HepG2 (cell line): ENCODE results near the gene TUBB. TPM values are rescaled to one million over a fixed set of nuclear protein-coding genes. Genes with fewer than 3 reads are reported as not detected.

Experiments
- ATAC-seq: fragments of 200-7000 bp; cut with Tn5 transposase; 3 replicates; pipeline ENCODE4 v1.9.1; 2020; ENCODE audit warnings: mild to moderate bottlenecking, moderate library complexity
- BruUV-seq: library from RNA; stranded (reverse); fragments of 400-500 nt; replicated peaks from 2 replicates; lab custom pipeline; 2021; lab: Mats Ljungman, UMichigan
- CTCF ChIA-PET: fragments of 300-600 bp; formaldehyde crosslinking; extraction: SDS; loops from one replicate; lab custom pipeline; 2021; ENCODE audit warnings: low total read pairs, inconsistent platforms, low intra/inter-chr PET ratio; lab: Yijun Ruan, JAX
- POLR2A ChIA-PET: fragments of 350-600 bp; sonication (Branson Sonifier 250); formaldehyde crosslinking; loops from one replicate; lab custom pipeline; 2020; ENCODE audit warnings: antibody characterized with exemption, inconsistent platforms; lab: Yijun Ruan, JAX
- DNase-seq: peaks from one replicate; pipeline ENCODE4 v3.0.0-alpha.2; 2015; ENCODE audit warnings: low spot score
- FAIRE-seq: peaks from 3 replicates; lab custom pipeline; 2011; peaks lifted over from hg19 to GRCh38; lab: Jason Lieb, UNC
- H2AFZ ChIP-seq: one replicate; pipeline ENCODE4 v1.6.1; 2011; ENCODE audit warnings: low read length, inconsistent platforms
- H3K27ac ChIP-seq: fragments of 300-600 bp; 3 replicates; pipeline ENCODE4 v1.8.0; 2011; ENCODE audit warnings: mixed run types, mild to moderate bottlenecking, mixed read lengths, low read length, inconsistent platforms; ENCODE audit not compliant: insufficient read depth; ENCODE audit errors: extremely low read length
- H3K27me3 ChIP-seq, 2 experiments: fragments of 200-600 bp in 1 of 2; 2 replicates in 1 of 2; 3 replicates in 1 of 2; pipeline versions ENCODE4 v1.6.0 to v1.8.0; 2011; ENCODE audit warnings: low read length in 2 of 2, mild to moderate bottlenecking in 2 of 2, moderate library complexity in 2 of 2, inconsistent platforms in 1 of 2; ENCODE audit not compliant: insufficient read depth in 2 of 2, control insufficient read depth in 1 of 2
- H3K36me3 ChIP-seq, 2 experiments: fragments of 200-600 bp in 1 of 2; replicated peaks in 1 of 2; 2 replicates in 1 of 2; 3 replicates in 1 of 2; pipeline versions ENCODE4 v1.5.1 to v1.8.0; 2011; ENCODE audit warnings: low read length in 2 of 2, inconsistent platforms in 1 of 2; ENCODE audit not compliant: insufficient read depth in 2 of 2, control insufficient read depth in 1 of 2
- H3K4me1 ChIP-seq: 2 replicates; pipeline ENCODE4 v1.5.1; 2012; ENCODE audit warnings: low read length, inconsistent platforms; ENCODE audit not compliant: insufficient read depth
- H3K4me2 ChIP-seq: 2 replicates; pipeline ENCODE4 v1.6.0; 2011; ENCODE audit warnings: low read depth, low read length, inconsistent platforms
- H3K4me3 ChIP-seq, 3 experiments: fragments of 200-600 bp in 1 of 3; sonication (generic), shearing (Covaris generic) in 1 of 3; replicated peaks in 1 of 3; 2 replicates each; pipeline ENCODE4 v1.5.1; 2011 to 2016; ENCODE audit warnings: low read length in 3 of 3, inconsistent platforms in 2 of 3, low read depth in 2 of 3, mild to moderate bottlenecking in 2 of 3, control low read depth in 1 of 3, mixed read lengths in 1 of 3; ENCODE audit not compliant: insufficient read depth in 1 of 3
- H3K79me2 ChIP-seq: one replicate; pipeline ENCODE4 v1.6.1; 2011; ENCODE audit warnings: low read length, inconsistent platforms; ENCODE audit not compliant: insufficient read depth
- H3K9ac ChIP-seq: 2 replicates; pipeline ENCODE4 v1.6.0; 2011; ENCODE audit warnings: mild to moderate bottlenecking, low read depth, low read length, inconsistent platforms; ENCODE audit not compliant: insufficient read depth
- H3K9me3 ChIP-seq: 2 replicates; pipeline ENCODE4 v1.5.1; 2012; ENCODE audit warnings: mild to moderate bottlenecking, low read length
- H4K20me1 ChIP-seq: 2 replicates; pipeline ENCODE4 v1.6.0; 2011; ENCODE audit warnings: inconsistent platforms, mild to moderate bottlenecking, low read length, moderate library complexity; ENCODE audit not compliant: insufficient read depth
- AHR ChIP-seq: IDR thresholded peaks from 2 replicates; pipeline ENCODE4 v1.6.1; 2018; ENCODE audit warnings: missing genetic modification reagents, missing compliant biosample characterization
- ASH2L ChIP-seq: fragments of 300-600, 200-600 bp; sonication (generic); IDR thresholded peaks from 2 replicates; pipeline ENCODE4 v1.7.0; 2017; ENCODE audit warnings: low read depth, mild to moderate bottlenecking, moderate library complexity, mixed read lengths, low read length; ENCODE audit not compliant: insufficient read length
- FOSL2 ChIP-seq: sonication (generic); formaldehyde crosslinking; IDR thresholded peaks from 2 replicates; pipeline ENCODE4 v1.4.0; 2020; ENCODE audit warnings: missing genetic modification reagents
- MIXL1 ChIP-seq: IDR thresholded peaks from 2 replicates; pipeline ENCODE4 v1.6.1; 2016
- MZF1 ChIP-seq: sonication (generic); formaldehyde crosslinking; IDR thresholded peaks from 2 replicates; pipeline ENCODE4 v1.8.1; 2023; ENCODE audit warnings: mild to moderate bottlenecking, missing genetic modification reagents, borderline replicate concordance
- RARA ChIP-seq: IDR thresholded peaks from 2 replicates; pipeline ENCODE4 v1.6.1; 2016; ENCODE audit warnings: missing genetic modification reagents, missing compliant biosample characterization
- SOX5 ChIP-seq: IDR thresholded peaks from 2 replicates; pipeline ENCODE4 v1.6.1; 2016; ENCODE audit warnings: borderline replicate concordance
- ZBTB21 ChIP-seq: sonication (generic); formaldehyde crosslinking; IDR thresholded peaks from 2 replicates; pipeline ENCODE4 v1.4.0; 2020; ENCODE audit warnings: missing genetic modification reagents
- ZC3H4 ChIP-seq: sonication (generic); formaldehyde crosslinking; IDR thresholded peaks from 2 replicates; pipeline ENCODE4 v1.4.0; 2020; ENCODE audit warnings: missing genetic modification reagents, borderline replicate concordance
- ZFY ChIP-seq: sonication (generic); formaldehyde crosslinking; IDR thresholded peaks from 2 replicates; pipeline ENCODE4 v1.4.0; 2020; ENCODE audit warnings: missing genetic modification reagents
- ZNF230 ChIP-seq: sonication (generic); formaldehyde crosslinking; IDR thresholded peaks from 2 replicates; pipeline ENCODE4 v1.4.0; 2020; ENCODE audit warnings: mild to moderate bottlenecking, missing genetic modification reagents
- ZNF512B ChIP-seq: sonication (generic); formaldehyde crosslinking; IDR thresholded peaks from 2 replicates; pipeline ENCODE4 v1.5.1; 2020; ENCODE audit warnings: missing genetic modification reagents, mild to moderate bottlenecking, borderline replicate concordance
- ZNF567 ChIP-seq: sonication (generic); formaldehyde crosslinking; IDR thresholded peaks from 2 replicates; pipeline ENCODE4 v1.8.1; 2023; ENCODE audit warnings: mild to moderate bottlenecking, missing genetic modification reagents, borderline replicate concordance
- ZNF724P ChIP-seq: sonication (generic); formaldehyde crosslinking; IDR thresholded peaks from 2 replicates; pipeline ENCODE4 v1.8.0; 2022; ENCODE audit warnings: missing genetic modification reagents, borderline replicate concordance
- ZNF879 ChIP-seq: sonication (generic); formaldehyde crosslinking; IDR thresholded peaks from 2 replicates; pipeline ENCODE4 v1.8.1; 2023; ENCODE audit warnings: missing genetic modification reagents
- ZZZ3 ChIP-seq: sonication (generic); formaldehyde crosslinking; IDR thresholded peaks from 2 replicates; pipeline ENCODE4 v1.4.0; 2020; ENCODE audit warnings: missing genetic modification reagents, mild to moderate bottlenecking, borderline replicate concordance
- WGBS: methylation state at CpG from one replicate; pipeline ENCODE4 v1.1.6; 2017; ENCODE audit warnings: low lambda C conversion rate; 5-methylcytosine and 5-hydroxymethylcytosine counted together
- in situ Hi-C: cut with HindIII; loops from 2 replicates; pipeline ENCODE4 v1.10.0; 2017; ENCODE audit warnings: low pct_unique_long_range_greater_than_20kb; ENCODE audit not compliant: extremely low pct_ligation_motif_present
- intact Hi-C: fragments of 100-400 bp; cut with micrococcal nuclease; formaldehyde crosslinking; loops from one replicate; pipeline ENCODE4 v1.10.0; 2022; ENCODE audit not compliant: unreplicated experiment
- polyA plus RNA-seq, 8 experiments: library from polyadenylated mRNA; depleted of rRNA in 3 of 8; stranded (reverse) in 7 of 8; unstranded in 1 of 8; fragments of >200 nt; fragmentation: Illumina TruSeq in 4 of 8; extraction: Trizol in 4 of 8; gene quantifications; 2 replicates each; pipeline versions ENCODE4 v1.2.1 to v1.2.3, GENCODE V29; 2011 to 2016; ENCODE audit warnings: low read depth in 4 of 8, missing spikeins in 1 of 8, mixed read lengths in 1 of 8; ENCODE audit not compliant: insufficient read depth in 1 of 8
- total RNA-seq, 5 experiments: library from RNA; depleted of rRNA; stranded (reverse); fragments of >200 nt; fragmentation: Illumina TruSeq; extraction: Trizol; gene quantifications; 2 replicates each; pipeline ENCODE4 v1.2.3, GENCODE V29; 2016; ENCODE audit warnings: low read depth in 1 of 5
- TF ChIP-seq, protein P1 (sequence below), 2 experiments: sonication (generic) in 1 of 2; formaldehyde crosslinking in 1 of 2; IDR thresholded peaks; 2 replicates each; pipeline versions ENCODE4 v1.4.0 to v1.6.1; 2018 to 2020; ENCODE audit warnings: missing genetic modification reagents in 2 of 2, borderline replicate concordance in 1 of 2, low read depth in 1 of 2, mild to moderate bottlenecking in 1 of 2, missing biosample characterization in 1 of 2

TUBB gene
- total and polyA plus RNA-seq, 2 of the 13 experiments (the other 11 are each of a cell fraction or from before 2014, with no cell fraction given) = 911 to 1,163 TPM

- Histone ChIP-seq H3K9ac (peak overlapping the region; percentile 66), H3K4me1 (peaks cover 81% of the 10 kb centered on the region), H3K27ac (peak overlapping the region; percentile 76), H3K27me3 (no peaks in the 10 kb centered on the region), H3K36me3 (no peaks in the 10 kb centered on the region), H3K79me2 (peaks cover 3% of the 10 kb centered on the region), H3K4me3 (peak overlapping the region; percentile 22 to 62 (median 36); a peak in 5 of 6 replicates), H2AFZ (no peak overlapping the region), H3K4me2 (peak overlapping the region; percentile 92), H4K20me1 (no peaks in the 10 kb centered on the region), H3K9me3 (no peaks in the 10 kb centered on the region)
- in situ Hi-C loops (no loop called here), intact Hi-C loops (no loop called here)
- CTCF ChIA-PET = no interaction called here
- FAIRE-seq (no peak), ATAC-seq (peak; percentile 84), DNase-seq (peak; percentile 65)
- POLR2A ChIA-PET = interaction anchor here (0.6 to 16.9 kb wide), 20 partner anchors 8 to 164 kb away, joined by 3 to 414 read pairs (median 4); partner anchors contain the start of gene VARS2
- TSS peak; percentile 73 for BruUV-seq
- WGBS = 1% methylated on average over 12 of the region's 12 CpGs
- TF ChIP-seq ZNF879 (CRISPR knock-in tag) (0 out of 2 replicates have a peak, but pooled peaks have one; percentile 20), ZNF724P (0 out of 2 replicates have a peak, but pooled peaks have one; percentile 38), FOSL2 (CRISPR knock-in tag) (peak; percentile 87), ASH2L (peak; percentile 16), SOX5 (CRISPR knock-in tag) (peak; percentile 63; the same call in 1 of the 2 replicates), ZZZ3 (CRISPR knock-in tag) (no peak), ZNF567 (no peak), MIXL1 (CRISPR knock-in tag) (no peak; the same call in 1 of the 2 replicates), ZNF512B (CRISPR knock-in tag) (peak; percentile 70; the same call in 1 of the 2 replicates), MZF1 (CRISPR knock-in tag) (0 out of 2 replicates have a peak, but pooled peaks have one; percentile 31), AHR (peak; percentile 55), ZNF230 (CRISPR knock-in tag) (no peak; the same call in 1 of the 2 replicates), RARA (peak; percentile 44), ZBTB21 (CRISPR knock-in tag) (peak; percentile 38; the same call in 1 of the 2 replicates), ZFY (CRISPR knock-in tag) (peak; percentile 72), ZC3H4 (CRISPR knock-in tag) (peak; percentile 75; the same call in 1 of the 2 replicates)
- TF ChIP-seq, protein P1, sequence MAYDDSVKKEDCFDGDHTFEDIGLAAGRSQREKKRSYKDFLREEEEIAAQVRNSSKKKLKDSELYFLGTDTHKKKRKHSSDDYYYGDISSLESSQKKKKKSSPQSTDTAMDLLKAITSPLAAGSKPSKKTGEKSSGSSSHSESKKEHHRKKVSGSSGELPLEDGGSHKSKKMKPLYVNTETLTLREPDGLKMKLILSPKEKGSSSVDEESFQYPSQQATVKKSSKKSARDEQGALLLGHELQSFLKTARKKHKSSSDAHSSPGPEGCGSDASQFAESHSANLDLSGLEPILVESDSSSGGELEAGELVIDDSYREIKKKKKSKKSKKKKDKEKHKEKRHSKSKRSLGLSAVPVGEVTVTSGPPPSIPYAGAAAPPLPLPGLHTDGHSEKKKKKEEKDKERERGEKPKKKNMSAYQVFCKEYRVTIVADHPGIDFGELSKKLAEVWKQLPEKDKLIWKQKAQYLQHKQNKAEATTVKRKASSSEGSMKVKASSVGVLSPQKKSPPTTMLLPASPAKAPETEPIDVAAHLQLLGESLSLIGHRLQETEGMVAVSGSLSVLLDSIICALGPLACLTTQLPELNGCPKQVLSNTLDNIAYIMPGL (CRISPR knock-in tag; IDR thresholded peaks at IDR 0.05; ENCODE audit: borderline replicate concordance in 1 of 2, low read depth in 1 of 2) = 0 out of 4 replicates have a peak, but pooled peaks of 1 of the 2 experiments have one; percentile 10
Observed at GRCh38 chr6:30749554-30750378, 29.6 kb downstream of the TUBB start.
